GM21367 (cell line): ENCODE measurements around the gene ANKS6.

Experiments
- ATAC-seq: cut with Tn5 transposase; IDR thresholded peaks from one replicate; pipeline ENCODE4 v1.9.1; 2021; ENCODE audit not compliant: unreplicated experiment

Gene ANKS6

DNA sequence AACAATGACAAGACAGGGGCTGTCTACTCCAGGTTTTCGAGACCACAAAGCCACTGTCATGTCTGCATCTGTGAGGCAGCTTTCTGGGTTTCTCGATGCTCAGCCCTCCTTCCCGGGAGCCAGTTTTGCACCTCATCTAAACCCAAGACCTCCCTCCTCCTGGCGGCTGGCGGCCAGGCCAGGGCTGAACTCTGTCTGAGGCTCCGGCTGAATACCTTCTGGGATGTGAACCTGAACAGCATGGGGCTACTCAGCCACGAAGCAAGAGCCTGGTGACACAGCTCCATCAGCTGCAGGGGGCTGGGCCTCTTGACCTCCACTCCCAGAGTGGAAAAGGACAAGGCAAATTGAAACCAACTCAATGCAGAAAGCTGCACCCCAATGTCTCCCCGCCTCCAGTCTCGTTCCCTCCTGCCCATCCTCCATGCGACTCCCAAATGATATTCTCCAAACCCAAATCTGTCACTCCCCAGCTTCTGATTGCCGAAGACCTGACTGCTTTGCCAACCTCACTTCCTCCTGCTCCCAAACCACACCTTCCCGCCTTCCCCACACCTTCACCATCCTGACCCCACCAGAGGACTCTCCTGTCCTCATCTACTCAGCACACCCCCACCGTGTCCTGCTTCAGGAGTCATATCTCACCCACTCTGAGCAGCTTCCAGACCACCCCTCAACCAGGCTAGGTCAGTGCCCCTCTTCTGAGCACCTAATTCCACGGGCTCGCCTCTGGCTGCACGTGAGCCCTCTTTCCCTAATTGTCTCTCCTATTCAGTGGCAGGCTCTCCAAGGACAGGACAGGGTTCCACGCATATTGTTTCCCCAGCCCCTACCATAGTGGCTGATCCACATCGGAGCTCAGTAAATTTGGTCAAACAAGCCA, 4.5 kb downstream of the ANKS6 start:
- ATAC-seq, result no peak

DNA sequence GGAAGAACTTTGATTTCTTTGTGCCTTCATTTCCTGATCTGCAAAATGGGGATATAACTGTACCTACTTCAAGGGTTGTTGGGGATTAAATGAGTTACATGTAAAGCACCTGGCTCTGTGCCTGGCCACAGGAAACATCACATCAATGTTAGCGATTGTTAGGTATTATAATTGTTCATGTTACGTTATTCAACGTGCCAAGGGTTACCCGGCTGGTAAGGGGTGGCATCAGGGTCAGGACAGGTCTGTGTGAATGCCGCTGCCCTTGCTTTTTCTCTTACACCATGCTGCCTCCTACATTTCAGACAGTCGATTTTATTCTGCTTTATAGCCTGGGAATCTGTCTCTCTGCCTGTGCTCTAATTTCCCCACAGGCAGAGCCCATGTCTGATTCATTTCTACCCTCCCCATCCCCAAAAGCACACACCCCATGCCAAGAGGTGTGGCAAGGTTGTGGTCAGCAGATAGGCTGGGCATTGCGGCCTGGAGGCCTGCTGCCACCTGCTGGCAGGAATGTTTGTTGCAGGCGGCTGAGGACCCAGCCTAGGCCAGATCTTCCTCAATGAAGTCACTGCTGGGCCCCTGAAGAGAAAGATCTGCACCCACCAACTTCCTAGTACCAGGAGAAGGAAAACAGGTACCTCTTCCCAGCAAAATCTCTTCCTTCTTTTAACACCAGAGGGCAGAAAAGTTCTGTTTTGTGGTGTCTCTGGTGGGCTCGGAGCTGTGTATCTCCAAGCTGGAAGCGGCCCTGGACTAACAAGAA, 5.3 kb downstream of the ANKS6 start:
- ATAC-seq, result no peak

DNA sequence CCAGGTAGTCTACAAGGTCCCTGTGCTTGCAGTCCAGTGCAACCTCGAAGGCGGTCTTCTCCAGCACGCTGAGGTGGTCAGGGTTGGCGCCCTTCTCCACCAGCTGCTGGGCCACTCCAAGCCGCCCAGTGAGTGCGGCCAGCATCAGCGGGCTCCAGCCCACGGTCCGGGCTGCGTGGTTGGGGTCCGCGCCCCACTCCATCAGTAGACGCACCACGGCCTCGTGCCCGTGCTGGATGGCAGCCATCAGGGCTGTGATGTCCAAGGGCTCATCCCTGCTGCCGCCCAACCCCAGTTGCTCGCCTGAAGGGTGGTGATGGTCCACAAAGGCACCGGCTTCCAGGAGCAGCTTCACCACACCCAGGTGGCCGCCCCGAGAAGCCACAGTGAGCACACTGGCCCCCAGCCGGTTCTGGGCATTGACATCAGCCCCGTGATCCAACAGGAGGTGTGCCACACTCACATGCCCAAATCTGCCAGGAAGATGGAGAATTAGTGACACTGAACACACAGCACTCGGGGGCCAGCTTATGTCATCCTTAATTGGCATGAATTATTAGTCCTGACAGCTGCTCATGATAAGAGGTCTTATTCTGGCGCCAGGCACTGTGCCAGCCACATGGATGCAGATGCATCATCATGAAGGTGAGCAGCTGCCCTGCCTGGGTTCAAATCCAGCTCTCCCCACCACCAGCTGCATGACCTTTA, 6.1 kb downstream of the ANKS6 start:
- ATAC-seq, result no peak

DNA sequence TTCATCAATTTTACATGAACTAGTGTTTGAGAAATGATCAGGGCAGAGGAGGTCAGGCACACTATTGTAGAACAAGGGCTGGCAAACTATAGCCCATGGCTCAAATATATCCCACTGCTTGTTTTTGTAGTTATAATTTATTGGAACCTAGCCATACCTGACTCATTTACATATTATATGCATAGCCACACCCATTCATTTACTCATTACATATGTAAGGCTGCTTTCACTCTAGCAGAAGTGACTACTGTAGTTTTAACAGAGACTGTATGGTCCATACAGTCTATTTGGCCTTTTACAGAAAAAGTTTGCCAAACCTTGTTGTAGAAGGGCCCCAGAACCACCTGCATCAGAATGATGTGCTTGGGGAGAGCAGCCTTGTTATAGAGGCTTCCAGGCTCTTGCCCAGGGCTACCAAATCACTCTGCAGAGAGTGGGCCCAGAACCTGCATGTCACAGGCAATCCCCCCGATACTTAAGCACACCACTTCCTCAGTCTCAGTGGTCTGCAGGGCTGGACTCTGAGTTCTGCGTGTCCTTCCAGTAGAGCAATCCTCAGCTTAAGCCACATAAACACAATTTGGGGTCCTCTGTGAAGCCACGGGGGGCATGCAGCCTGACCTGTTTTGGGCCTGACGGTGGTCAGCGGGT, 6.7 kb downstream of the ANKS6 start:
- no peak for ATAC-seq

DNA sequence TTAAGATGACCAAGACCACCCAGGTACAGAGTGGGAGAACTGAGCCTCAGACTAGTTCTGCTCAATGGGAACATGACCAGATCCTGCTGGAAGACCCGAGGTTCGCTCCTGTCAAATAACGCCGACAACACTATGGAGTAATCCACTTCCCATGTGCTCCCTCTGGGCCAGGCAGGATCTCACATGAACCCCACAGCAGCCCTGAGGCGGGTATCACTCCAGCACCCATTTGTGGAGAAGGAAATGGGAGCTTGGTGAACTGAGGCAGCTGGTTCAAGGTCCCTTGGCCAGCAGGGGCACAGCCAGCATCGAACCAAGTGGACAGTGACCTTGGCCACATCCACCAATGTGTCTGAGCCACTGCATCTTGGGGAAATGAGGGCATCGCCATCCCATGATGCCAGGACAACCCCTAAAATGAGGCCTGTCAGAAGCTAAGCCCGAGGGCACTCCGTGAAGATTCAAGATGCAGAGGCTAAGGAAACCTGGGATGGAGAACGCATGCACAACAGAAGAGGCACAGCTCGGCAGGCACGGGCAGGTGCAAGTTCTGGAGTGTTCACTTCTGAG, 8.5 kb downstream of the ANKS6 start:
- ATAC-seq, result no peak

DNA sequence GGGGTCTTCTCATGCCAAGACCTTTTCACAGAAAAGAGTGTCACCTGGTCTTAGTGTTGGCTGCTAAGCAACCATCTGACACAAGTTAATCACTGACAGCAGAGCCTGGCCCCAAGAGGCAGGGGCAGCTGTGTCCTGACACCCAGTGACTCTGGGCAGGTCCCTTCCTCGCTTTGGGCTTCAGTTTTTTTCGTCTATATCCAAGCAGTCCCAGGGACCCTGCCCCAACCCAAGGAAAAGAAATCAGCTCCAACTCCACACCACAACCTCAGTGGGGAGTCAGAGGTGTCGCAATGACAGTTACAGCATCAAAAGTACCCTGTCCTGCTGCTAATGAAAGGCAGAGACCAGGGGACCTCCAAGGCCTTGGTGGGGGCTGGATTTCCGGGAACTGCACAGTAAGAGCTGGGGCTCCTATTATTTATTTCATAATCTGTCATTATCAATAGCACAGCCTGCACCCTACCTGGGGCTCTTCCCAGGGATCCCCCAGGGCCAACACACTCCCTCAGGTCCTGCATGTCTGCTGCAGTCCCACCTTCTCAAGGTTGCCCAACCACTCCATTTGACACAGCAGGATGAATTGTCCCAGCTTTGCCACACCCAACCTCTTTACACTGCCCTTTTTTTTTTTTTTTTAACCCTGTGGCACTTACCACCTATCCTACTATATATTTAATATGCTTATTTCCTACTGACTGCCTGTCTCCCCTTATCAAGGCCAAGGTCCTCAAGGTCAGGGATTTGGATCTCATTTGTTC, 9.4 kb downstream of the ANKS6 start:
- ATAC-seq, result no peak

DNA sequence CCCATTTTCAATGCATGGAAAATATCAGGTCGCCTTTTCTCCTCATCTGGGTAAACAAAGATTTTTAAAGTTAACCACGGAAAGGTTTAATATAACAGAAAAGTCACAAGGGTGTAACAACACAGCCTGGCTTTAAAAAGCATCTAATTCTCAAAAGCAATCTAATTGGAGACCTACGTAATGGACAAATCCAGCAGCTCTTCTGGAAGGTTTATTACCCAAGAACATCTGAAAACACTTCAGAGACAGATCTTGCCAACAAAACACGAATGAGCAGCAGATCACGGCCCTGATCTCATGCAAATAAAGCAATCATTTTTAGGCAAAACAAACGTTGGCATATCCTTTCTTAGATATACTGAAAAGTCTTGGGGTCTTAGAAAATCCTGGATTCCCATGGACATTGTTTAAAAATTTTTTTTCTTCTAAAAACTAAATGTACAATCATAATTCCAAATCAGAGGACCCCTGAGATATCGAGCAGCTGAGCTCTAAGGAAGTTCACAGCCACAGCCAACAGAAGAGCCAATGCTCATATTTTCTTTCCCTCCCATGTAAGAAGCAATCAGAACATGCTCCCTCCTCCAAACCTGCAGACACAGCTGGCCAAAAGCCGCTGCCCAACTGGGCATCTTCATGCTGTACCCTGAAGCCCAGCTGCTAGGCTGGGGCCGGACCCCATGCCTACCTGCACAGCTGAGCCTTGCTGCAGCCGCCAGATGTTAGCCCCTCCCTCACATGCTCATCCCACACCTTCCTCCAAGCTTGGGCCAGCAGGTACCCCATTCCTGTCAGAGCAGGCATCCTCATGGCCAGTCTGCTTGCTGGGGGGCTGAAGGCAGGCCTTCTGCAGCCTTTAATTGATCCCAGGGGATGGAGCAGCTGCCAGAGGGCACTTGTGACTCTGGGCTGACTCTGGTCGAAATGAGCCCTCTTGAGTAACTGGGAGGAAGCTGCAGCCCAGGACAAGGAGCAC, 11.2 kb downstream of the ANKS6 start:
- no peak for ATAC-seq

DNA sequence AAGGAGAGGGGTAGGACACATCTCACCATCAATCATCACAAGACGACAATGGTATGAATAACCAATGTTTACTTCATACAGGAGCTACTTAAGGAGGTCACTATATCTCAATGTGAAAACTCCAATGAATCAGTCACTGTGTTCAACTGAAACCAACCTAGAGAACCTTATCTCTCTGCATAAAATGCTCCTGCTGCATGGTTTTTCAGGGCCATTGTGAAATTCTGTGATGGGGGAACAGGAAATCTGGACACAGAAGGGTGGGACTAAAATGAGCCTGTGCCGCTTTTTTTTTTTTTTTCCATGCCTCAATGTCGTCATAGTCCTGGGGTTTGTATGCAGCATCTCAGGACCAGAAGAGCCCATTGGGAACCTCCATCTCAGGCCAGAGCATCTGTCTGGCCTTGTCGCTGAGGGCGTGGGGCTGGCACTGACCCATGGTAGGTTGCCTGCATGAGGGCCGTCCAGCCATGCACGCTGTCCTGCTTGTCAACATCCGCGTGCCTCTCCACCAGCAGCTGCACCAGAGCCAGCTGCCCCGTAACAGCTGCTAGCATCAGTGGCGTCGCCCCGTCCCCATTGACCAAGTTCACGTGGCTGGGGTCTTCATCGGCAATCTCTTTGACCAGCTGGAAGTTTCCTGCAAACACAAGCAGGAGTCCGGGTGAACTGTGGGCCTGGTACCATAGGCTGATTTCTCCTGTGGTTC, 12.7 kb downstream of the ANKS6 start:
- no peak for ATAC-seq

DNA sequence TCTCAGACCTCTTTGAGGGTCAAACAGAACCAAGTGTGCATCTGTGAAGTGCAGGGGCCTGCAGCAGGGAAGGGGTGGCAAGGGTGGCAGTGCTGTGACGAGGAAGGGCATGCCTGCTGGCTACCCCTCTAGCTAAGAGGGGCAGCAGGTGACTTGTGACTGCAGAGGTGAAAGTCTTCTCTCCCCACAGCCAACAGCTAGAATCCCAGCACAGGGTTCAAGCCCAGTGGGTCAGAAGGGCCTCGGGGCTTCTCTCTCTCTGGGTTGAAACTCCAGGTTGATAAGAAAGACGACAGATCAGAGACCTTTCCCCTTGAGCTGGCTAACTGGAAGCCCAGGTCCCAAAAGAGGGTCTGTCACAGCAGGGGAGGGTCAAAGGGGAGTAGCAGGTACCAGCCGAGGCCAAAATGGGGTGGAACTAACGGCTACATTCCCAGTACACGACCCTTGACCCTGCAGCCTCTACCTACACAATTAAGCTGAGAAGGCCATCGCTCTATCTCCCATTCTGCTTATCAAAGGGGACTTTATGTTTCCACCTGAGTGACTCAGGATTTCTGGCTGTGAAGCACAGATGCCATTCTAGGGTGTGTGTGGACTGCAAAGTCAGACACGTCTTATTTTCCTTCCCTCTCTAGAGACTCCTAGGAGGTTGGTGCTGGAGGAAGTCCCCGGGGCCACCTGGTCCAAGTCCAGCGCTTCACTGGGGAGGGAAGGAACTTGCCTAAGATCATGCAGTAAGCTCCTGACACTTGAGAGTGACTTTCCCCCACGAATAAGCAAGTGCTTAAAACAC, 14.6 kb downstream of the ANKS6 start:
- ATAC-seq, result no peak

DNA sequence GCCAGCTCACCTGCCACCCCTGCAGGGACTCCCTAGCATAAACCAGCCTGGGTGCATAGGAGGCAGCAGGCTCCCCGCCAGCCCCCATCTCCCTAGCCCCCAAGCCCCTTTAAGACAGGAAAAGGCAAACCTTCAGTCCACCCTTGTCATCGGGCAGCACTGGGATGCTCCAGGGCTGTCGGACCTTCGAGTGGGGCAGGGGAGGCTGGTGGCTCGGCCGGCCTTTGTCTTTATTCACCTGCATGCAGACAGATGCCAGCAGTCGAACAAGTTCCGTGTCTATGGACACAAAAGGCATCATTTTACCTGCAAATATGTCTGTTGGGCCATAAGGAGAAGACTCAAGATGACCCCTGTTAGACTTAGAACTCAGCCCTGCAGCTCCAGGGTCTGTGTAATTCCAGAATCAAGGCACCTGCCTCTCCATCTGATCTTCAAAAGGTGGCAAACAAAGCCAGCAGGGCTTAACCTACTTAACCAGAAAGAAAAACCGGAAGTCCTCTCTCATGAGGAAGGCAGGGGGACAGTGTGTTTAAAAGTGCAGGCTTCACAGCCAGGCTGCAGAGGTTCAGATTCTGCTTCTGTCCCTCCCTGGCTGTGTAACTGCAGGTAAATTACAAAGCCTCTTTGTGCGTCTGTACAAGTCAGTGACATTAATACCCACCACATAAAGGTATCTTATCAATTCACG, 16.2 kb downstream of the ANKS6 start:
- no peak for ATAC-seq

DNA sequence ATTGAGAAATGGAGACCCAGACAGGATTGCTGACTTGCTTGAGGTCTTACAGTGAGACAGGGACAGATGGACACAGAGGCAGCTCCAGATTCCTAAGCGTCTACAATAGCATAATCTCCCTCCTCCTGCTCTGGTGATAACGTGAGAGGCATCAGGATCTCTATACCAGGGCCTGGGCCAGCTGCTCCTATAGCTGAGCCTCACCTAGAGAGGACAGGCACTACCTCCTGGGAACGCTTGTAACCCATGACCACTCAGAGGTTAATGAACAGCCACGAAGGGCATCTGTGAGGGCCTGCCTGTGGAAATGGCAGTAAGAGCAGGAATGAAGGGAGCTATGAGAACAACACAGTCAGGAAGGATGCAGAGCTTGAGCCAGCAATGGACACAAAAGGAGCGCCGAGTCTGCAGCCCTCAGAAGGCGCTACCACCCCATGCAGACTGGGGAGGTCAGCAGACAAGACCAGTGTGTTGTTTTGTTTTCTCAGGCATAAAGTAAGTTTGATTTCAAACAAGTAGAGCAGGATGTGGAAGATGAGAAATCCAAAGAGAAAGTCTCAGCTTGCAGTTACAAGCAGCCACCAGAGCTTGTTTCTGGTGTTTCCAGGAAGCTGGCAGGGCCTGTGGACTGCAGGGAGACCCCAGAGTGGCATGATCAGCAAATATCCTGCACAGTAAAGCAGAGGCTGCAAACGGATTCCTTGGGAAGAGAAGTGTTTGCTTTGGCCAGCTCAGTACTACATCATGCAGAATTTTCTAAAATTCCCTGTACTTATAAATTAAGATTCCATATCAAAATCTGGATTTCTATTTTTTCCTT, 17.4 kb downstream of the ANKS6 start:
- ATAC-seq, result no peak

DNA sequence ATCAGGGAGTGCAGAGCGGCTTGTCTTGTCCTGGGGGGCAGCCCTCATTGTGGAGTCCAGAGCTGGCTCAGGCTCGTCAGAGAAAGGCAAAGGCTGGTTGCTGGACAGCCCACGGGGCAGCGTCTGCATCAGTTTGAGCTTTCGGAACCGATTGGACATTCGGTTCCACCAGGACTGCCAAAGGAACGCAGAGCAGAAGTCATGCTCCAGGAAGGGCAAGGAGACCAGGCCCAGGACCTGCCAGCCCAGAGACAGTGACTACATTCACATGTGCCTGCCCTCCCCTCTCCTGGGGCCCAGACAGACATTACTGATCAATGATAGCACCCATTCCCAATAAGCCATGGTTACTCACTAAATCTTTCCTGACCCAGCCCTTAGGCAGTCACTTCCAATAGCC, 18.1 kb downstream of the ANKS6 start:
- no peak for ATAC-seq

DNA sequence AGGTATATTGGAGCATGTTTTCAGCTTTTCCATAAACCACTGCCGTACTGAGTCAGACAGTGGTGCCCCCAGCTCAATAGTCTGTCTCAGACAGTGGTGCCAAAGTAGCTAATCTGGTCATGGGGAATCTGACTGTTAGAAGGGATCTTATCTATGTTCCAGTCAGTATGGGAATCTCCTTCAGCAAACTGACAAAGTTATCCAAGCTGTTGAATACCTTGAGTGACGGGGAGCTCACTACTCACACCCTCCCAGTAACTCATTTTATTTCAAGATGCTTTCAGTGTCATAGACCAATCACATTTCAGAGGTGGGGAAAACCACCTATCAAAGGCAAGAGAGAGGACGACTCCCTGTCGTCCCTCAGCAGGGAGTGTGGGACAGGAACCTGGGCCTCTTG, 18.7 kb downstream of the ANKS6 start:
- ATAC-seq, result no peak

DNA sequence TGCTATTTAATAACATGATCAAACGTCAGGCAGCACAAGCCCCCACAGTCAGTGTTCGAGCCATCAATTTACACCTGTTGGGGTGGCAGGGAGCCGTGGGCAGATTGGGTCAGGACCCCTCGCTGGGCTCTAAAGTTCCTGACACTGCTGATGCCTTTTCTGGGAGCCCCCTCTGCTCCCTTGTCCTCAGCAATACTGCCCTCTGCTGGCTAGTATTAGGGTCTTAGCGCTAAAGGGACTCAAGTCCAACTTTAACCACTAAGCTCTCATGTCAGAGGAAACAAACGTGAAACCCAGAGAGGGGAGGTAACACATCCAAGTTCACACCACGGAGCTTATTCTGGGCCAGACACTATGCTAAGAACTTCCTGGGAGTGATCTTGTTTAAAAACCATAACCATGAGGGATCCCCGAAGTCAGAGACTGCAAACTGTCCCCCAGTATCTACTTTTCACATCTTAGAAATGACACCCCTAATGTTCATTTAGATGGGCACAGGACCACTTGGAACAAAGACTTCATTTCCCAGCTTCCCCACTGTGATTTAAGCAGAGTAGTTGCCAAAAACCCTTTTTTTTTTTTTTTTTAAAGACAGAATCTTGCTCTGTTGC, 20.4 kb downstream of the ANKS6 start:
- ATAC-seq, result no peak

DNA sequence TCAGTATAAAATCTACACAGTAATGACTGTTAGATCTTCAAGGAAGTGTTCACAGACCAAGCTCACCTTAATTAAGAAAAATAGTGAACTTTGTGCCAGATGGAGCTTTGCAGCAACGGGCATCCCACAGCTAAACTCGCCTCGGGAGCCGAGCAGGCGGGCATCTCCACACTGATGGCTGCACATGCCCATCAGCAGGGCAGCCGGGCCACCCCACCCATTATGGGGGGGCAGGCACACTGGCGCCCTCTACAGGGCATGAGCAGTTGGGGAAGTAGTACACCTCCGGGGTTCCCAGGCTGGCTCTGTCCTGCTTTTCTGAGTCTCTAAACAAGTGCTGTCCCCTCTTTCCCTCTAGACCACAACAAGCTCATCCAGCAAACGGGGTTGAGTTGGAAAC, 21.6 kb downstream of the ANKS6 start:
- ATAC-seq, result no peak

DNA sequence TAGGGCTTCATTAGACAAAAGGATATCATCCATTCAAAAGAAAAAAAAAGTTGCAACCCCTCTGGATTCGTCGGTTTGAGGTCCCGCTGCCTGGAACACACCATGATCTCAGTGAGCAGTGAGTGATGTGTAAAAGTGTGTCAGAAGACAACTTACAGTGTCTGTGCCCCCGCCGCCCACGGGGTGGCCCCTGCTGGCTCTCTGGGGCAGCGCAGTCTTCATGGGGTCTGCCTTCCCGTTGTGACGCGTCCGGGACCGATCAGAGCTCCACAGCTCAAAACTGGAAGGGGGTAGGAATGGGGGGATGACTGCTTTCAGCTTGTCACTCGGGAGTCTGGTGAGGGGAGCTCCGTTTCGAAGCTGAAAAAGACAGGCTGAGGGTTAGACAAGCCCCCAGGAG, 22.6 kb downstream of the ANKS6 start:
- no peak for ATAC-seq
